Measurements from ENCODE around the gene CRKL.
A peak's percentile ranks its signal among the peaks of the same experiment; 100 is the strongest.

Gene CRKL

DNA sequence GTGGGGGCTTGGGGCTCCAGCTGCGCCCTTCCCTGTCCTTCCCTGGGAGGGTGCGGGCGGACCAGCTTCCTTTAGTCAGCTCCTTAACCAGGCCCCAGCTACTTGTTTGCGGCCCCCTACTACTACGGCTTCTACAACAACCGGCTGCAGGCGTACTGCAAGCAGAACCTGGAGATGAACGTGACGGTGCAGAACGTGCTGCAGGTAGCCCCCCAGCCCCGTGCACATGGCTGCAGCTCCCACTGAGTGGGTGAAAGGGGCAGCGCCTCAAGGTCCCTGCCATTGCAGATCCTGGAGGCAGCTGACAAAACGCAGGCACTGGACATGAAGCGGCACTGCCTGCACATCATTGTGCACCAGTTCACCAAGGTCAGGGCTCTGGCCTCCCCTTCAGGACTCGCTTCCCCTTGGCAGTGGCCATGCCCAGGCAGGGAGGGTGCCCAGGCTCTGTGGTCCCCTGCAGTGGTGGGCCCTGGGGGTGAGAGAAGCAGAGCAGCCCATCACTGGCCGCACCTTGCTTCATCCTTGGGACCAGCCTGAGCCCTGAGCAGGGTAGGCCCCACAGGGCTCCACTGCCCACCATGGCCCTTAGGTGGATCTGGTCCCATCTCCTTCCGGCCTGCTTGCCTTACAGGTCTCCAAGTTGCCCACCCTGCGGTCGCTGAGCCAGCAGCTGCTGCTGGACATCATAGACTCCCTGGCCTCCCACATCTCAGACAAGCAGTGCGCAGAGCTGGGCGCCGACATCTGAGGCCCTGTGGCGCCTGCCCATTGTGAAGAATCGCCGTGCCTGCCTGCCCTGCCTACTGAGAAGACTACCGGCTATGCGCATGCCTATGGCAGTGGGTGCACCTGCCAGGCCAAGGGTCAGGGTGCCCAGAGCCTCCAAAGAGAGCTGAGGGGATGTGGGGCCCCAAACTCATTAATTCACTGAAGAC, 79.7 kb downstream of the CRKL start:
- DNase-seq (ENCODE audit: low spot score) = no peak

DNA sequence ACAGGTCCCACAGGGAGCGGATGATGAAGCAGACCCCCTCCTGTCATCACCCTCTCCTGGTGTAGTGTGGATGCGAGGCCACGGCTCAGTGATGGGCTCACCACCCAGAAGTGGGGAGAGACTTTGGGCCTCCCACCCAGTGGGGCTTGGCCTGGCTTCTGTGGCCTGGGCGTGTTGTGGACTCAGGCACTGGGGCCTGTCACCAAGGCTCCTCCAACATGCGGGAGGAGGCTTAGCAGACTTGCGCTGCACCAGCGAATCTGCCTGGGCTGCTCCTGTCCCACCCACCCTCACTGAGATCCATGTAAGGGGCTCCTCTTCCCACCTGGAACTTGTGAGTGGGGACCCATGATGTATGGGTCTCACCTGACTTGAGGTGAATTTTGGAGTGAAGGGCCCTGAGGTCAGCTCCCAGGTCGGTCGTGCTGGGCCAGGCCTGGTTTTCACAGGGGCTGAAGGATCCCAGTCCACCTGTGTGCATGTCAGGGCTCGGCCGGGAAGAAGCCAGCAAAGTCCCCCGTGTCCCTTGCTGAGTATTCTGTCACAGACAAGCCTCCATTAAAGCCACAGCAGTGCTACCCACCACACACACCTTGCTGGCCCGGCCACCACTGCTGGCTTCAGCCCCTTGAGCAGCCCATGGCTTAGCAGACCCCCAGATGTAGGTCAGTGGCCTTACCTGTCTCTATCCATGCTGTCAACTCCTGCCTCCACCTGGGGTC, 80.5 kb downstream of the CRKL start:
- DNase-seq (ENCODE audit: low spot score) = no peak

DNA sequence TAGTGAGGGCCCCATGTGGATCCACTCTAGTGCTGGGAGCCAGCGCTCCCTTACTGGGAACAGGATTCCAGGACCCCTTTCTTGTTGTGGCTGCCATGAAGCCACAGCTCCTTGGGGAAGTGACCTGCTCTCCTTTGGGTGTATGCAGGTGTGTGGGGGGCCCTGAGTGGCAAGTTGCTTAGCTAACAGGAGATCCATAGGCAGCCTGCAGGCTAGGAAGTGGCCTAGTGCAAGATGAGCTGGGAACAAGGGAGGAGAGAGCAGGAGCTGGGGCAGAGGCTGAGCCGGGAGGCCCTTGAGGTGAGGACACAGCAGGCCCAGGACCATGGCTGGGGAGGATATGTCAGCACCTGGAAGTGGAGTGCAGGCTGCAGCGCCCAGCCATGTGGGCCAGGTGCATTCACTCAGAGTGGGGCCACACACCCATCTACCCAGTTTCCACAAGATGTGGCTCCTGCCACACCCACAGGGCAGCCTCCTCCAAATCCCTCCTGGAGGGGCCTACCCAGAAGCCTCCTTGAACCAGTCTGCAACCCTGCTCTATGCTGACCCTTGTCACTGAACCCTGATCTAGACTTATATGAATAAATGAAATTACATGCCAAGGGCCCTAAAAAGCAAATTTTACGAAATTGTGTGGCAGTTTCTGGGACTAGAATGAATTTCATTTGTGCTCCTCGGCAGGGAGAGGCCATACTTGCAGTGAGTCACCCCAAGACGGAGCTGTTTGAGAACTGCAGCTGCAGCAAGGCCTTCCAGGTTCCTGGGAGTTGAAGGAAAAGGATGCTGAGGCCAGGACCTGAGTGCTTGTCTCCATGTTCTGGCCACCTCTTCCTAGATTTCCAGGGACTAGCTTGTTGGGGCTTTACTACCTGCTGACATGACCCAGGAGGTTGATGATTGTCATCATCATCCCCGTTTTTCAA, 81.5 kb downstream of the CRKL start:
- no peak for DNase-seq (ENCODE audit: low spot score)

DNA sequence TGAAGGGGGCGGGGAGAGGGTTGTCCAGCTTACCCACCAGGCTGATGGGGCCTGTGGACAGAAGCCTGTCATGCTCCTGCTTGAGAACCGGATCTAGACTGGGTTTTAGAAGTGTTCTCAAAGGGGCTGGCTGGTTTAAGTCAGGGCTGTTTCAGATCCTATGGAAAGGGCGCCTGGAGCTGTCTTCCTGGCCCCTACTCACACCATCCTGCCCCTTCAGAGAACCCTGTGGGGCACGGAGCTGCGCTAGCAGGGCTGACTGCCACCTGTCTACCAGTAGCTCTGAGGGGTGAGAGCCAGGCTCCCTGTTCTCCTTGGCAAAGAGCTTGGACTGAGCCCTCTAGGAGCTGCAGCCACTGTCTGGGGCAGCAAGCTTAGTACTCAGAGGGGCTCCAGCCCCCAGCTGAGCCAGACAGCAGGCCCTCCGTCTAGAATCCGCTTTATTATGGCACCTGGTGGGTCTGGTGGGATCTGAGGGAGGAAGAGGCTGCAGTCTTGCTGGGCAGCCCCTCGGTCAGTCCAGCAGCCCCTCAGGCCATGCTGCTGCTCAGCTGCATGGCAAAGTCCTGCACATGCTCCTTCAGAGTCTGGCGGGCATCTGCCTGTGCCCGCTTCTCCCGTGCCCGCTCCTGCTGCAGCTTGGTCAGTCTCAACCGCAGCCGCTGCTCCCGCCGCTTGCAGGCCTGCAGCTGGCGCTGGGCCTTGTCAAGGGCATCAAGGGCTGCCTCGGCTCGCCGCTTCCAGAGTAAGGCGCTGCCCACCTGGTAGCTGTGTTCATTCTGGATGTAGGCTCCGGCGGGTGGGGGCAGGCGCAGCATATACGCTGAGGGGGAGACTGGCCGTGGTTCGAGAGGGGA, 82.4 kb downstream of the CRKL start:
- DNase-seq (ENCODE audit: low spot score) = no peak

DNA sequence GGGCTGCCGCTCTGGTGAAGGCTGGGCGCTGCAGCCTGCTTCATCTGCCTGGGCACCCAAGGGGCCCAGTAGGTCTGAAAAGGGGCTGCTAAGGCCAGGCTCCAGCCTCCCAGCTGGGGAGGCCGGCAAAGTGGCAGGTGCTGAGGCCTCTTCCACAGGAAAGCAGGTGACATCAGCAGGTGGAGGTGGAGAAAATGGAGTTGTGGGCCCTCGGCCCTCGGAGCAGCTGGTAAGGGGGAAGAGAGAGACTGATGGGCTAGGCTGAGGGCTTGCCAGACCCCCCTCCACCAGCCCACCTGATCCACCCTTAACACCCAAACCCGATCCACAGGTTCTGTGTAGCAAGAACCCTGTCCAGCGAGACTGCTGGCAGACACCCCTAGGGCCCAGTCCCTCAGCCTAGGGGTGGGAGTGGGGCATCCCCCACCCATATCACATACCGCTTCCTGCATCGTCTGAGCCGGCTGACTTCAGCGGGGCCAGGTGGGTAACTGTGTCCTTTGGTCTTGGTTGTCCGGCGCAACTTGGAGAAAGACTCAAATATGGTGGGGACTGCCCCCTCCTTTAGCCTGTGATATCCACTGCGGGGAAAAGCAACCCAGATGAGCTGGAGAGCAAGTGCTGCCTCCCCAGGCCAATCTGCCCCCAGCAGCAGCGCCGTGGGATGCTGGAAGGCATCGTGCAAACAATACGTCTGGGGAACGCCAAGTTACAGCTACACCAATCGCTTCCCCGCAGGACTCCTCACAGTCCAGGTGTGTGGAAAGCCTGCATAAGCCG, 83.2 kb downstream of the CRKL start:
- no peak for DNase-seq (ENCODE audit: low spot score)

DNA sequence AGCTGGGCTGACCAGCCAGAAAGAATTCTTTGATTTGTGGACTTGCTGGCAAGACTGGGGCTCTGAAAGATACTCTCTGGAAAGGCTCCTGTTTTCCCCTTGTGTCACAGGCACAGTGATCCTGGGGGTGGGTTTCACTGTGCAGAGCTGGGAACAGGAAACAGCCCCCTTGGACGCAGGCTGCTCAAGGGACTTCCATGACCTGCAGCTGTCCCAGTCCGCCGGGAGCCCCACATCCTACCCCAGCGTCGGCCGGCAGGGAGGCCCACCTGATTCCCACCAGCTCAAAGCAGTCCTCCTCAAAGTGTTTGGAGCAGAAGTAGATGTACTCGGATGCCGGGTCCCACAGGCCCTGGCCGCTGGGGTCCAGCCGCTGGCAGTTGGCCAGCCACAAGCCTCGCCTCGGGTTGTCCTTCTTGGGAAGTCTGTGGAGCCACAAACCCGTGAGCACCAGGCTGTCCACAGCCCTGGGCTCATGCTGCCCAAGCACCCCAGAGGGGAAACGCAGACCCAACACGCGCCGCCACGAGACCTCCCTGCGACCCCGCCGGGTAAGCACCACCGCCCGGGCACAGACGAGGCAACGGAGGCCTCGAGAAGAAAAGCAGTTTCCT, 83.9 kb downstream of the CRKL start:
- DNase-seq (ENCODE audit: low spot score) = no peak

DNA sequence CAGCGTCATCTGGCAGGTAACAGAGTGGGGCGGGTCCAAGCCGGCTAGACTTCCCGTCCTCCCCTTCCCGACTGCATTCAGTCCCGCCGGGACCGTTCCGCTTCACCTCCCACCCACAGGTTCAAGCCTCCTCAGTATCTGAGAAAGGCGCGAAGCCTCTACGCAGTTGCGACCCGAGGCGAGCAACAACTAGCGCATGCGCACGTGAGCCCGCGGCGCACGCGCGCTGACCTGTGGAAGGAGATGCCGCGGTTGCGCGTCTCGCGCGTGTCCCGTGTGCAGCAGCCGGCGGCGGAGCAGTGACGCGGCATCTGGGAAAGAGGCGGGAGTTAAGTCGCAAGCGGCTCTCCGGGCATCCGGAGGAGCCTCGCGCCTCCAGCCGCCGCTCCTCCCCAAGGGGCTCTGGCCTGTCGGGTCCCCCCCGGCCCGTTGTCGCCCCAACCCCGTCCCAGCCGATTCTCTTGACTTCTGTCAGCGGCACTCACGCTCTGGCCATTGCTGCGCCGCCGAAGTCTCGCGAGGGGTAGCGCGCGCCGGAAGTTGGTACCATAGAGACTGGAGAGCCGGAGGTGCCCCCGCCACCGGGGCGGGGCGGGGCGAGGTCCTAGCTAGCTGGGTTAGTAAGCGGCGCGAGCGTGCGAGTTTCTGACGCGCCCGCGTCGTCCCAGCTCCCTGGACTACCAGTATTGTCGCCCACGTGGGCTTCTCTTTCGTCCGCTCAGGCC, 84.6 kb downstream of the CRKL start, which contains the start of gene THAP7:
Gene THAP7 (minus strand): TSS at position 518 of the 725 bp plus-strand sequence. CDS start 207 bp downstream, at position 311.
- DNase-seq (ENCODE audit: low spot score) = peak; percentile 96
